WERI-Rb-1 (cell line): ENCODE measurements around the gene SSB.
"Not testable (repeated sequence)": the region's sequence is repeated elsewhere in the genome, so short reads cannot be mapped to it uniquely, and the experiment has no call there.

ENCODE experiments used
- DNase-seq: peaks from one replicate; pipeline ENCODE4 v3.0.0-alpha.2; 2020
- H3K27ac ChIP-seq: fragments of 250-450 bp; sonication (Bioruptor Pico); 2 replicates; pipeline ENCODE4 v1.5.1; 2020; ENCODE audit warnings: mild to moderate bottlenecking, moderate library complexity
- H3K27me3 ChIP-seq: fragments of 250-450 bp; sonication (Bioruptor Pico); 2 replicates; pipeline ENCODE4 v1.5.1; 2021; ENCODE audit warnings: mild to moderate bottlenecking, low read depth, moderate library complexity; ENCODE audit not compliant: insufficient read depth, severe bottlenecking
- H3K36me3 ChIP-seq: fragments of 250-450 bp; sonication (Bioruptor Pico); 2 replicates; pipeline ENCODE4 v1.5.1; 2020; ENCODE audit warnings: mild to moderate bottlenecking, moderate library complexity
- H3K4me3 ChIP-seq: 2 replicates; pipeline ENCODE4 v1.5.1; 2011; ENCODE audit warnings: low read depth, mild to moderate bottlenecking, control low read depth, low read length
- H3K9me3 ChIP-seq: fragments of 250-450 bp; sonication (Bioruptor Pico); 2 replicates; pipeline ENCODE4 v1.5.1; 2021; ENCODE audit warnings: mild to moderate bottlenecking, moderate library complexity; ENCODE audit not compliant: severe bottlenecking
- CTCF ChIP-seq: IDR thresholded peaks from 2 replicates; pipeline ENCODE4 v1.5.1; 2011; ENCODE audit warnings: low read depth, mild to moderate bottlenecking, control low read depth, inconsistent platforms, low read length

Gene SSB

GRCh38 chr2:169757778-169758177, 40.9 kb upstream of the SSB start:
- Histone ChIP-seq H3K27me3 (no peaks in the 10 kb centered on the region), H3K9me3 (no peaks in the 10 kb centered on the region), H3K36me3 (peaks cover 4% of the 10 kb centered on the region), H3K4me3 (no peak overlapping the region), H3K27ac (no peak overlapping the region)
- DNase-seq = no peak
- TF ChIP-seq CTCF = no peak

- no peaks in the 10 kb centered on the region for H3K27me3 ChIP-seq
- H3K36me3 ChIP-seq = peaks cover 4% of the 10 kb centered on the region
- no peak overlapping the region for H3K4me3 ChIP-seq
- H3K9me3 ChIP-seq = no peaks in the 10 kb centered on the region
- H3K27ac ChIP-seq = no peak overlapping the region
- no peak for TF ChIP-seq CTCF
- DNase-seq = no peak
Observed at GRCh38 chr2:169759987-169760386, 38.7 kb upstream of the SSB start.

- DNase-seq, H3K9me3 ChIP-seq, H3K36me3 ChIP-seq, H3K27me3 ChIP-seq, H3K4me3 ChIP-seq, H3K27ac ChIP-seq: not testable (repeated sequence)
Observed at GRCh38 chr2:169760798-169761197, 37.9 kb upstream of the SSB start.

GRCh38 chr2:169761251-169761969, 37.3 kb upstream of the SSB start:
- no peak for DNase-seq
- H3K27me3 ChIP-seq = no peaks in the 10 kb centered on the region
- no peak overlapping the region for H3K4me3 ChIP-seq
- H3K27ac ChIP-seq = no peak overlapping the region
- H3K36me3 ChIP-seq = peaks cover 4% of the 10 kb centered on the region
- TF ChIP-seq CTCF = no peak
- H3K9me3 ChIP-seq = no peaks in the 10 kb centered on the region

GRCh38 chr2:169761970-169762292, 36.7 kb upstream of the SSB start:
- H3K9me3 ChIP-seq = no peaks in the 10 kb centered on the region
- TF ChIP-seq CTCF = no peak
- no peak overlapping the region for H3K27ac ChIP-seq
- no peak for DNase-seq
- no peak overlapping the region for H3K4me3 ChIP-seq
- peaks cover 4% of the 10 kb centered on the region for H3K36me3 ChIP-seq
- H3K27me3 ChIP-seq = no peaks in the 10 kb centered on the region

- no peak for DNase-seq
- Histone ChIP-seq H3K4me3 (no peak overlapping the region), H3K9me3 (no peaks in the 10 kb centered on the region), H3K36me3 (peaks cover 4% of the 10 kb centered on the region; the same call in 1 of the 2 replicates), H3K27ac (no peak overlapping the region), H3K27me3 (no peaks in the 10 kb centered on the region)
- no peak for TF ChIP-seq CTCF
Observed at GRCh38 chr2:169765523-169765922, 33.1 kb upstream of the SSB start.
